ENCODE measurements around the gene SLC6A18.
"Not testable (repeated sequence)": the region's sequence is repeated elsewhere in the genome, so short reads cannot be mapped to it uniquely, and the experiment has no call there.

SLC6A18 gene

GRCh38 chr5:1254196-1254595, 29.0 kb downstream of the SLC6A18 start:
- no peak for DNase-seq (ENCODE audit: low read depth)

- no peak for DNase-seq (ENCODE audit: low read depth)
These were observed 29.9 kb downstream of the SLC6A18 start for GRCh38 chr5:1255081-1255561.

- DNase-seq (ENCODE audit: low read depth) = no peak
These were observed 31.6 kb downstream of the SLC6A18 start for GRCh38 chr5:1256776-1257175.

GRCh38 chr5:1257363-1257762, 32.2 kb downstream of the SLC6A18 start:
- no peak for DNase-seq (ENCODE audit: low read depth)

- no peak for DNase-seq (ENCODE audit: low read depth)
These were observed 32.7 kb downstream of the SLC6A18 start for GRCh38 chr5:1257841-1258240.

- DNase-seq (ENCODE audit: low read depth) = no peak
These were observed 34.8 kb downstream of the SLC6A18 start for GRCh38 chr5:1259806-1260480.

GRCh38 chr5:1261643-1262042, 36.5 kb downstream of the SLC6A18 start:
- no peak for DNase-seq (ENCODE audit: low read depth)

GRCh38 chr5:1262381-1262780, 37.2 kb downstream of the SLC6A18 start:
- no peak for DNase-seq (ENCODE audit: low read depth)

- no peak for DNase-seq (ENCODE audit: low read depth)
These were observed 39.0 kb downstream of the SLC6A18 start for GRCh38 chr5:1264211-1264610.

GRCh38 chr5:1265026-1265425, 39.8 kb downstream of the SLC6A18 start:
- DNase-seq (ENCODE audit: low read depth) = no peak

- no peak for DNase-seq (ENCODE audit: low read depth)
These were observed 40.6 kb downstream of the SLC6A18 start for GRCh38 chr5:1265461-1266455.

- no peak for DNase-seq (ENCODE audit: low read depth)
These were observed 41.6 kb downstream of the SLC6A18 start for GRCh38 chr5:1266791-1267190.

- DNase-seq (ENCODE audit: low read depth) = not testable (repeated sequence)
These were observed 42.3 kb downstream of the SLC6A18 start for GRCh38 chr5:1267464-1267863.

- no peak for DNase-seq (ENCODE audit: low read depth)
These were observed 42.9 kb downstream of the SLC6A18 start for GRCh38 chr5:1268056-1268455.

- DNase-seq (ENCODE audit: low read depth) = no peak
These were observed 43.5 kb downstream of the SLC6A18 start for GRCh38 chr5:1268666-1269065.

- DNase-seq (ENCODE audit: low read depth) = no peak
These were observed 45.2 kb downstream of the SLC6A18 start for GRCh38 chr5:1270426-1270825.

- no peak for DNase-seq (ENCODE audit: low read depth)
These were observed 46.0 kb downstream of the SLC6A18 start for GRCh38 chr5:1270933-1271914.

- DNase-seq (ENCODE audit: low read depth) = no peak
These were observed 47.0 kb downstream of the SLC6A18 start for GRCh38 chr5:1272201-1272600.

GRCh38 chr5:1273745-1274144, 48.6 kb downstream of the SLC6A18 start:
- no peak for DNase-seq (ENCODE audit: low read depth)

GRCh38 chr5:1274471-1274870, 49.3 kb downstream of the SLC6A18 start:
- DNase-seq (ENCODE audit: low read depth) = no peak
